Amniotic epithelial cell (primary cell): ENCODE results near the gene BBS10.
"Not testable (repeated sequence)": the region's sequence is repeated elsewhere in the genome, so short reads cannot be mapped to it uniquely, and the experiment has no call there.

Source experiments
- DNase-seq: peaks from one replicate; pipeline ENCODE4 v3.0.0-alpha.2; 2010; ENCODE audit warnings: low read depth

Gene BBS10

DNA sequence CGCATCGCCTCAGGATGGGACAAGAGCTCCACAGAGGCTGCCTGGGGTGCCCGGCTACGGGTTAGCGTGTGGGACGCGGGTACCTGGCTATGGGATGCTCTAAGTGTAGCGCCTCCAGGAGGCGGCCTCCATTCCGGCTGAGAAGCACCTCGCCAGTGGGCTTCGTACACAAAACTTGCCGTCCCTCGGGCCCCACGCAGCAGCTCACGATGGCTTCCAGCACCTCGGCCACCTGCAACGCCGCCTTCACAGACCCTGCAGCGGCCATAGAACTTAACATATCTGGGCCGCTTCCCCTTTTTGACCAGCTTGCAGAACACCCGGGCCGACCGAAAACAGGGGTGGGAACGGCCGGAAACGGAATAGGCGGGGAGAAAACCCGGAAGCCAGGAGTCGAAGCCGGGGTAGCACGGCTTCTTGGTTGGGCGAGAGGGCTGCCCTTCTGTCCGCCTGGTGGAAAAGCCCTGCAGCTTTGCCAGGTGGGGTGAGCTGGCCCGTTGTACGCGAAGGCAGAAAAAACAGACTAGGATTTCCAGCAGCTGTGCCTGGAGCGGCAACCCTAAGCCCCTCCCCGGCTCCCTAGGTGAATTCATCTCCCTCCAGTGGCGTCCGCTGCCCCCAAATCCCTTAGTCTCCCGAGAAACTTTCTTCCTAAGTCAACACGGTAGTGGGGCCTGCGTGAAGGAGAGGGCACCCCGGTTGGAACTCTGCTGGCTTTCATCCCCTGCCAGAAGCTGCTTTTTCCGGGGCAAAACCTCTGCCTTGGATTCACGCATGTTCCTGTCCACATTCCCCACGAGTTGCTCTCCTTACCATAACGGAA lies at the start of gene BBS10:
TSS of gene BBS10 (minus strand) at position 337 of the 823 bp plus-strand sequence. CDS start at position 280, 57 bp downstream.
- DNase-seq = peak; percentile 91

DNA sequence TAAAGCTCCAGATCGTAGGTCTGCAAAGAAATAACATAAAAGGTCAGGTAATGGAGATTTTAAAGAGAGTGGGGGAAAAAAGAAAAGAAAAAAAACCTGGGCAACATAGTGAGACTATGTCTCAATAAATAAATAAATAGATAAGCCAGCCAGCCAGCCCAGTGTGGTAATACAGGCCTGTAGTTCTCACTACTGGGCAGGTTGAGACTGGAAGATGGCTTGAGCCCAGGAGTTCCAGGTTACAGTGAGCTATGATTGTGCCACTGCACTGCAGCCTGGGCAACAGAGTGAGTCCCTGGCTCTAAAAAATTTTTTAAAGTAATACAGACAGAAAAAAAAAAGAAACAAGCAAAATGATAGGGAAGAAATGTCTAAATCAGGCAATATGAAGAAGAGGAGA lies 43.2 kb upstream of the BBS10 start:
- DNase-seq = no peak

DNA sequence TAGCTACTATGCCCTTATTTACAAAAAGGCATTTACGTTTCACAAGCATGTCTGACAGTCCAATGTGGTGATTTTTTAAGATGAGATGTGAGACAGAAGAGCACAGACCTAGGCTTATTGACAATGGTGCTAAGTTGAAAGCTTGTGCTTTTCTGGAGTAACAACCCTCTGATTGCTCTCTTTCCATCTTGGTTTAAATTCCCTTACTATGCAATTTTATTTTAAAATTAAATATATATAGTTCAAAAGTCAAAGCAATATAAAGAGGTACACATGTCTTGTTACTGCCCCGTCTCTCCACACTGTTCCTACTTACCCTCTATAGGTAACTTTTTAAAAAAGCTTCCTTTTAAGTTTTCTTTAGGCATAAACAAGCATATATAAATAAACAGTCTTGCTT lies 39.4 kb upstream of the BBS10 start:
- no peak for DNase-seq

DNA sequence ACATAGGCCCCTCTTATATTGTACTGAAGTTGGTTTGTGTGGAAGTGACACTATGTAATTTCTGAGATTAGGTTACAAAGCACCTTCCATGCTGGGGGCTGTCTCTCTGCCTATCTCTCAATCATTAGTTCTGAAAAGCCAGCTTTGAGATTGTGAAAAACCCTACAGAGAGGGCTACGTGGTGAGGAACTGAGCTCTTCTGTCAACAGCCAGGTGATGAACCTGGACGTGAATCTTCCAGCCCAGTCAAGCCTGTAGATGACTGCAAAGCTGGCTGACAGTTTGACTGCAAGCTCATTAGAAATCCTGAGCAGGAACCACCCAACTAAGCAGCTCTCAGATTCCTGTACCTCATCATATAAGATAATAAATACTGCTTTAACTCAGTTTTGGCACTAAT lies 36.3 kb upstream of the BBS10 start:
- DNase-seq = no peak

DNA sequence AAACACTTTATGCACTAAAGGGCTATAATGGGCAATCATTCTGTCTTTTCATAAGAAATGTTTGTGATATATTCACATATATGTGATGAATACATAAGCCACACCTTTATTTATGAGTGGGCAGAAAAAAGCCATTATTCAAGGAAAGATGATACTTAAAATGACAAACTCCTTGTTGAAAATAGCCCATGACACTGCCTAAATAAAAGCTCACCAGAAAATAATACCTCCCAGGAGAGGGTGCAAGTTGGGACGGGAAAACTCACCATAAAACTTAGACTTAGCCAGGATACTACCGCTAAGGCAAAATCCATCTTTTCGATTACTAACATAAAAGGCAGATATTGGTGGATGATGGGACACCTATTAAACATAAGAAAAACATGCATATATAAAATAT lies 35.8 kb upstream of the BBS10 start:
- DNase-seq = no peak

DNA sequence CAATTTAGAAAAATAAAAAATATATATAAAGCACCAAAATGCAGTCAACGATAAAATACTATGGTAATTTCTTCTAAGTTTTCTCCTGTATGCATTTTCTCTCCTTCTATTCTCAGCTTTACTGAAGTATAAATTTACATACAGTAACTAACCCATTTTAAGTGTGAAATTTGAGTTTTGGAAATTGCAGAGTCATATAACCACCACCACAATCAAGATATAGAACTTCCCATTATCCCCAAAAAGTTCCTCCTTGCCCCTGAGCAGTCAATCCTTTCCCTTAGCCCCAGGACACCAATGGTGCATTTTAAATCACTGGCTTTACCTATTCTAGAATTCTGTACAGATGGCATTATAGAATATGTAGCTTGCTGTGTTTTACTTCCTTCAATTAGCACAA lies 31.0 kb upstream of the BBS10 start:
- no peak for DNase-seq

DNA sequence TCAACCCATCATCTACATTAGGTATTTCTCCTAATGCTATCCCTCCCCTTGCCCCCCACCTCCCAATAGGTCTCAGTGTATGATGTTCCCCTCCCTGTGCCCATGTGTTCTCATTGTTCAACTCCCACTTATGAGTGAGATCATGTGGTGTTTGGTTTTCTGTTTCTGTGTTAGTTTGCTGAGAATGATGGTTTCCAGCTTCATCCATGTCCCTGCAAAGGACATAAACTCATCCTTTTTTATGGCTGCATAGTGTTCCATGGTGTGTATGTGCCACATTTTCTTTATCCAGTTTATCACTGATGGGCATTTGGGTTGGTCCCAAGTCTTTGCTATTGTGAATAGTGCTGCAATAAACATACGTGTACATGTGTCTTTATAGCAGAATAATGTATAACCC lies 28.7 kb upstream of the BBS10 start:
- DNase-seq = not testable (repeated sequence)

DNA sequence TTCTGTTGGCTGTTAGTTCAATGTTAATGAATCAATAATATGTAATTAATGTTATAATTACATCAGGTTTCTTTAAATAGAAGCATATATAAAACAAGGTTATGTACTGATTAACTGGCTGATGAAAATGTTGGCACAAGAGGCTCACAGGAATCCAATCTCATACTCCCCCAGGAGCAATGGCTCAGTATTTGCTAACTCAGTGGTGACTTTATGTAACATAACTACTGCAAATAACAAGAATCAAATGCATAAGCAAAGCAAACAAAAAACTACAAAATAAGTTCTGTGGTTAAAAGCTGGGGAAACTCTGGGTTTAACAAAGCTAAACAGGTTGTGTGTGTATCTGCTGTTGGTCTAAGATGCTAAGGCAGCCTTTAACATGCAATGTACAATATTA lies 27.7 kb upstream of the BBS10 start:
- no peak for DNase-seq

DNA sequence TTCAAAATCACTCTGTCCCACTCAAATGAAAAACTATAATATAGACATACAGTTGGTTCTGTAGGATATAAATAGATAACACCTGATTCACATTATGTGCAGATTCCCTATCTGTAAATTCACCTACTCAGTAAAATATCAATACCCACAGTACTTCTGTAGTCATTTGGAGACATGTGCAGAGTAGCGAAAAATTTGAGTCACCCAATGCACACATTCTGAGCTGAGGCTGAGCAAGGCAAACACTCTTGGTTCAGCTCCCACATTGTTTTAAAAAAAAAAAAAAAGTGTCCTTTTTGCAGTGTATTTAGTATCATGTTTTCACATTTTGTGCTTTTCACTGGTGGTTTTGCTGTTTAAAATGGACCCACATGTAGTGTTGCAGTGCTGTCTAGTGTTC lies 27.3 kb upstream of the BBS10 start:
- DNase-seq = no peak

DNA sequence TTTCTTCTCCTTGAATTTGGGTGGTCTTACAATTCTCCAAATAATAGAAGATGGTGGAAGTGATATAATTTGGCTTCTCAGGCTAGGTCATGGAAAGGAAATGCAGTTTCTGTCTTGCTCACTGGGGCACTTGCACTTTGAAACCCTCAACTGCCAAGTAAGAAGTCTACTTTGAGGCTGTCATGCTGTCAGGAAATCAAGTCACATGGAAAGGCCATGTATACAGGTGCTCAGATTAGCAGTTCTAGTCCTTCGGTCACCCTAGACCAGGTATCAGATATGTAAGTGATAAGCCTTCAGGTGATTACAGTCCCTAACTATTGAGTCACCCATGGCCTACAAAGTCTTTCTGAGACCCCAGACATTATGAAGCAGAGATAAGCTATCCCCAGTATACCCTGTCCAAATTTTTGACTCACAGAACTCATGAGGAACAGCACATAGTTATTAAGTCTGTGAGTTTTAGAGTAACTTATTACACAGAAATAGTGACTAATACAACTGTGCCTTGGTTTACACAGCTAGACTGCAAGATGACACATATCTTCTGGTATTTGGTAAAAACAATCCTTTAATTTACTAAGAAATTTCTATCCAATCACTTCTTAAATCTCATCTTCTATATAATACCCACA lies 26.3 kb upstream of the BBS10 start:
- DNase-seq = peak; percentile 29

DNA sequence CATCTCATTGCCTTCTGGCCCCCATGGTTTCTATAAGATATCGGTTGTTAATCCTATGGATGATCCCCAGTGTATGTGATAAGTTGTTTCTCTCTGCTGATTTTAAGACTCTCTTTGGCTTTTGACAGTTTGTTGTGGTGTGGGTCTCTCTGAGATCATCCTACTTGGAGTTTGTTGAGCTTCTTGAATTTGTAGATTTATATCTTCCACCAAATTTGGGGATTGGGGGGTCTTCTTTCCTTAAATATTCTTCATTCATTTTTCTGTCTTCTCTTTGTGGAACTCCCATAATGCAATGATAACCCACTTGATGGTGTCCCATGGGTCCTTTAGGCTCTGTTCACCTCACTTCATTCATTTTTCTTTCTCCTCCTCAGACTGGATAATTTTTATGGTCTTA lies 20.0 kb upstream of the BBS10 start:
- DNase-seq = no peak

DNA sequence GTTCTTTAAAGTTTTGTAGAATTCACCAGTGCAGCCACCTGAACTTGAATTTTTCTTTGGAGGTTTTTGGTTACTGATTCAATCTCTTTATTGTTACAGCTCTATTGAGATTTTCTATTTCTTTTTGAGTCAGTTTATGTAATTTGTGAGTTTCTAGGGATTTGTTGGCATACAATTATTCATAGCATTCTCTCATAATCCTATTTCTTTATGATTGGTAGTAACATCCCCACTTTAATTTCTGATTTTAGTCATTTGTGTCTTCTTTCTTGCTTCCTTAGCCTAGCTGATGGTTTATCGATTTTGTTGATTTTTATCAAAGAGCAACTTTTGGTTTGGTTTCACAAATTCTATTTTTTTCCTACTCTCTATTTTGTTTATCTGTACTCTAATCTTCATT lies 17.9 kb upstream of the BBS10 start:
- no peak for DNase-seq

DNA sequence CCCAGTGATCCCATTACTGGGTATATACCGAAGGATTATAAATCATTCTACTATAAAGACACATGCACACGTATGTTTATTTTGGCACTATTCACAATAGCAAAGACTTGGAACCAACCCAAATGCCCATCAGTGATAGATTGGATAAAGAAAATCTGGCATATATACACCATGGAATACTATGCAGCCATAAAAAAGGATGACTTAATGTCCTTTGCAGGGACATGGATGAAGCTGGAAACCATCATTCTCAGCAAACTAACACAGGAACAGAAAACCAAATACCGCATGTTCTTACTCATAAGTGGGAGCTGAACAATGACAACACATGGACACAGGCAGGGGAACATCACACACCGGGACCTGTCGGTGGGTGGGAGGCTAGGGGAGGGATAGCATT lies 15.9 kb upstream of the BBS10 start:
- not testable (repeated sequence) for DNase-seq

DNA sequence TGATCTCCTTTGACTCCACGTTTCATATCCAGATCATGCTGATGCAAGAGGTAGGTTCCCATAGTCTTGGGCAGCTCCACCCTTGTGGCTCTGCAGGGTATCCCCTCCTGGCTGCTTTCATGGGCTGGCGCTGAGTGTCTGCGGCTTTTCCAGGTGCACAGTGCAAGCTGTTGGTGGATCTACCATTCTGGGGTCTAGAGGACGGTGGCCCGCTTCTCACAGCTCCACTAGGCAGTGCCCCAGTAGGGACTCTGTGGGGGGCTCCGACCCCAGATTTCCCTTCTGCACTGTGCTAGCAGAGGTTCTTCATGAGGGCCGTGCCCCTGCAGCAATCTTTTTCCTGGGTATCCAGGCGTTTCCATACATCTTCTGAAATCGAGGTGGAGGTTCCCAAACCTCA lies 12.1 kb upstream of the BBS10 start:
- no peak for DNase-seq

DNA sequence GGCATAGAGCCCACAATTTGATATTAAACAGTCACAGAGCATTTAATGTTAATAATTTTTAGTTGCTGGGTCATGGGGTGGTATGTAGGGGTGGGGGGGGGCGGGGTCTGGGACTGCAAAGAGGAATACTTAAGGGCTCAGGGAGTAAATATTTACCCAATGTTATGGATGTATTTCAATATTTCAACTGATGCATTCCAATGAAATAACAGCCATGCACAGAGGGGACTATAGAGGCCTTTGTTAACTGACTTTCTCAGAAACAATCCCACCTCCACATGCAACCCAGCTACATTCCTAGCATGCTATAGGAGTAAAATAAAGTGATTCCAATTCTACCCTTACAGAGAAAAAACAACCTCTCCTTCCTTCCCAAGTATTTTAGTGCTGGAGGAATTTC lies 7.9 kb upstream of the BBS10 start:
- DNase-seq = no peak

DNA sequence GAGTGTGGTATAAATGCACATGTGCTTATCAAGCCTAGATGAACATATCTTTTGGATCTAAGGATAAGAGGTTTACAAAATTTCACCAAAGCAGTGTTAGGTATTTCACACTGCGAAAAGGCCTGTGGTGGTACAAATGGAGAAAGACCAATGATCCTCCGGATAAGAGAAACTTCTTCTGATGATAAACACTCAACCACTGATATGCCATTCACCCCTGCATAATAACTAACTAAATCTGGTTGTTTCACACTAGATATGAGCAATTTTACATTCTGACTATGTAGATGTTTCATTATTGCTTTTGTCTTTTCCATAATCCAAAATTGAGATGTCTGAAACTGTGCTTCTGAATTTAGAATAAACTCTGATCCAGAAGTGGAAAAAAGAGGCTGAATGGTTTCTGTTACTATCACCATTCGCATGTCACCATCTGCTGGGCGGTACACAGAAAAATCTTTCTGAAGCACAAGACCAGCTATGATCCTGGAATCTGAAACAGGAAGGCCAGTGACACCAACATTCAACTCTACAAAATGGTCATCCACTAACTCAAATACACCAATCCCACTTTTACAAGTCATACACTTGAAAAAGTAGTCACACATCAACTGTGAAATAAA lies 1.3 kb downstream of the BBS10 start:
- DNase-seq = peak; percentile 60

DNA sequence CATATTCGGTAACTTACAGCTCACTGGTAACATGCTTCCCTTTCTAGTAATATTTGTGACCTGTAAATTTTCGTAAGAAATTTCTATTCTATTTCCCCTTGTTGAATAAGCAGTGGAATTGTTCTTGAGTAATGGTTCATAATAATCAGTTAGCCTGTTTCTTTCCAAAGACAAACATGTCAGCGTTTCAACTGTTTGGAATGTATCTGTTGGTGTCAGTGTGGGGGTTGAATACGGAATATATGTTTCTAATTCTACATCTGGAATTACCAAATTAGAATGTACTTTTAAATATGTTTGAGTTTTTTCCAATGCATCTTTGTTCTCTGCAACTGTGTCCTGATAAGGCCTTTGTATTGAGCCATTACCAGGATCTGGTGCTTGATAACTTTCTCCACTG lies 2.0 kb downstream of the BBS10 start:
- peak; percentile 36 for DNase-seq

DNA sequence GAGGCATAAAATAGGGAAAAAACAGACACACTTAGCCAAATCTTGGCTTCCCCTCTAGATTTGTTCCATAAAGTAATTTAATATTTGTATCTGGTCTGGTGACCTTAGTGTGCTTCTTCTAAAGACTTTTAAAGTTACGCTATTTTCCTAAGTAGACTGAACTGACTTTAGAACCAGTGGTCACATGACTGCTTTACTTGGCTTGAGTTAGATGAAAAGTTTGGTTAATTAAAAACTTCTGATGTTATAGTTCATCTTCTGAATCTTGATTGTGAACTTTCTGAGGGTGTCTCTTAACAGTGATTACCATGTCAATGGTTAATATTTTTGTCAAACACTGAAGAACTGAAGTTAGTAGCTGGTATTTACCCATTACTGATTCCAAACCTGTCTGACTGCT lies 2.6 kb downstream of the BBS10 start:
- DNase-seq = no peak

DNA sequence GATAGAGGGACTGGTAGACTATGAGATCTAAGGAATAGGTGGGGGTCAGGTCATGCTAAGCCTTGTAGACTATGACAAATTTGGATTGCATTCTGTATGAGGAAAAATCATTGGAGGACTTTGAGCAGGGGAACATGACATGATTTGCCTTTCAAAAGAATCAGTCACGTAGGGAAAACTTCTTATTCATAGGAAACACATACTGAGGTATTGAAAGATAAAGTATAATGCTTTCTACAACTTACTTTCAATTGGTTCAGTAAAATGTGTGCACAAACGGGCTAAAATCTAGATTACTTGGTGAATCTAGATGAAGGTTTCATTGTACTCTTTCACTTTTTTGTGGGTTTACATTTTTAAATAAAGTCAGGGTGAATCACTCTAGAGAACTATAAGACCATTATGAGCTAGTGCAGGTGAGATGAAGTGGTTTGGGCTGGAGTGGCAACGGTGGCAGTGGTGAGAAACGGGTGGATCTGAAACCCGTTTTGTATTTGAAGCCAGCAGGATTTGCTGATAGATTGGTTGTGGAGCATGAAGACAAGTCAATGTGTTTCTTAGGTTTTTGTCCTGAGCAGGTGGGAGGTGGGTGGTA lies 6.7 kb downstream of the BBS10 start:
- peak; percentile 37 for DNase-seq

DNA sequence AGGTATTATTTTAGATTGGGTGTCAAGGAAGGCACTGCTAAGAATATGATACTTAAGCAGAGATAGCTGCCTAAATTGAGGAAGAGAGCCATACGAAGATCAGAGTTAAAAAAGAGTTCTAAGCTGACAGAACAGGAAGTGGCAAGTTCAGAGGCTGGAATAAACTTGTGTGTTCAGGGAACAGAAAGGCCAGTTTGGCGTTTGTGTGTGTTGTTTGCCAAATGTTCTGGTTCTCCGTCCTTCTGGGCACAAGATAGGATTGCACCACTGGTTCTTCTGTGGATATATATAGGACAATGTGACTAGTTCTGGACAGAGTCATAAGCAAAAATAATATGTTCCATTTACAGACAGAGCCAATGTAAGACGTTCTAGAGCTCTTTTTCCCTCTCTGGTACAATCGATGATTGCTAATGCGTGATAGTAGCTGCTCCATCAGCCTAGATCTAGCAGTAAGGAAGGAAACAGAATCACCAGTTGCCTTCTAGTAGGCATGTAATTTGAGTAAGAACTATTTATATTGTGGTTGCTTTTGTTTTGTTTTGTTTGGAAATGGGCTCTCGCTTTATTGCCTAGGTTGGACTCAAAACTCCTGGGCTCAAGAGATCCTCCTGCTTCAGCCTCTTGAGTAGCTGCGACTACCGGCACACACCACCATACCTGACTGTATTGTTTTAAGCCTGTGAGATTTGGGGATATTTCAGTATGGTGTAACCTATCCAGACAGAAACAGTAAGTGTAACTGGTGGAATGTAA lies 7.4 kb downstream of the BBS10 start:
- DNase-seq = no peak

DNA sequence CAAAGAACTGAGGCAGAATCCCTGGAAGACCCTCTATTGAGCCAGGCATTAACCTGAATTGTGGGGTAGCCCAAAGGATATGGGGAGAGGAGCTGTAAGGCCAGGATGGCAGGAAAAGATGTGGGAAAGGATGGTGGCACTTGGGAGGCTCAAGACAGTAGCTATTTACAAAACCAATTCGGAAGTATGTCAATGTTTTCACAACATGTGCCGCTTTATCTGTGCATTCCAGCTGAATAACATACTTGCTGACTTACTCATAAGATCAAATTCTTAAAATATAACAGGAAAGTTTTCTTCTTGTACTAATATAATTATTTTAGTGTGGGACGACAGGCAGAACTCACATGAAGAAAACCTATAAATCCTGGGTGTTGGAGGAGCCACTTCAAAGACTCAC lies 10.6 kb downstream of the BBS10 start:
- DNase-seq = peak; percentile 76

DNA sequence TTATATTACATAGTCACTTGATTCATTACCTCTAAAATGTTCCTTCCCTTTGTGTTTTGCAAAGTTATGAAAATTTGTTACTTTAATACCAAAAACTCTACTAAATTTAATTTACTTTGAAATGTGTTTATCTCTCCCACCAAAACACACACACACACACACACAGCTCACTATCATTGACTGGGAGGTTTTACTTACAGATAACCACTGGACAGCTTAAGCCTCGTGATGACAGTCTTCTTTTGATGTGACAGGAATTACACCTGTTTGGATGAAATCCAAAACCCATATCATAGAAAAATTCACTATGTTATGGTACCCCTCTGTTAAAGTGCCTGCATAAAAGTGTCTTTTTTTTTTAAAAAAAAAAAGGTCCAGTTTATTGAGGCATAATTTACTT lies 15.6 kb downstream of the BBS10 start:
- DNase-seq = no peak
